Panc1 (cell line): Measurements from ENCODE around the gene GULP1.

Experiments used
- CTCF ChIP-seq: fragments of 450-650 bp; IDR thresholded peaks from 2 replicates; pipeline ENCODE4 v1.5.1; 2017; ENCODE audit warnings: mild to moderate bottlenecking
- POLR2AphosphoS5 ChIP-seq: IDR thresholded peaks from 2 replicates; pipeline ENCODE4 v1.6.1; 2012; ENCODE audit warnings: mild to moderate bottlenecking, low read depth, low read length, moderate library complexity
- REST ChIP-seq, 2 experiments: IDR thresholded peaks; 2 replicates each; pipeline ENCODE4 v1.6.1; 2011 to 2012; ENCODE audit warnings: low read depth in 2 of 2, control low read depth in 1 of 2, low read length in 1 of 2, mild to moderate bottlenecking in 1 of 2, moderate library complexity in 1 of 2; ENCODE audit not compliant: insufficient read depth in 1 of 2
- SIN3A ChIP-seq: IDR thresholded peaks from 2 replicates; pipeline ENCODE4 v1.6.1; 2012; ENCODE audit warnings: low read depth, mild to moderate bottlenecking, low read length, moderate library complexity, borderline replicate concordance; ENCODE audit not compliant: insufficient read depth
- TCF7L2 ChIP-seq: IDR thresholded peaks from 2 replicates; pipeline ENCODE4 v1.6.1; 2011; ENCODE audit warnings: mild to moderate bottlenecking, low read depth, low read length, inconsistent platforms

GRCh38 chr2:188277786-188278185 is 13.9 kb upstream of the GULP1 start:
- TF ChIP-seq REST (IDR thresholded peaks at IDR 0.05; ENCODE audit: insufficient read depth in 1 of 2, low read depth in 2 of 2, low read length in 1 of 2) = no peak
- TF ChIP-seq CTCF = no peak
- no peak for TF ChIP-seq POLR2AphosphoS5
- no peak for TF ChIP-seq TCF7L2
- TF ChIP-seq SIN3A = no peak
